Memory B cell (primary cell): Measurements from ENCODE around the gene RTP2.

ENCODE experiments used
- ATAC-seq: fragments of 150-1000 bp; cut with Tn5 transposase; 2 replicates; pipeline ENCODE4 v1.10.0; 2021; ENCODE audit warnings: low read depth, mild to moderate bottlenecking, moderate library complexity
- DNase-seq, 2 donors: peaks; one replicate each; pipeline ENCODE4 v3.0.0; 2022; ENCODE audit warnings: low spot score in 2 of 2
- H3K27ac Mint-ChIP-seq: one replicate; pipeline ENCODE4 v1.8.0; 2022; ENCODE audit warnings: mild to moderate bottlenecking, moderate library complexity, mixed read lengths
- H3K27me3 Mint-ChIP-seq: one replicate; pipeline ENCODE4 v1.8.0; 2022; ENCODE audit warnings: mixed read lengths
- H3K36me3 Mint-ChIP-seq: one replicate; pipeline ENCODE4 v1.8.0; 2022; ENCODE audit warnings: mild to moderate bottlenecking, mixed read lengths
- H3K4me1 Mint-ChIP-seq: one replicate; pipeline ENCODE4 v1.8.0; 2022; ENCODE audit warnings: mixed read lengths
- H3K4me3 Mint-ChIP-seq: one replicate; pipeline ENCODE4 v1.8.0; 2022; ENCODE audit warnings: mild to moderate bottlenecking, moderate library complexity, mixed read lengths
- H3K9me3 Mint-ChIP-seq: one replicate; pipeline ENCODE4 v1.8.0; 2022; ENCODE audit warnings: mixed read lengths

The RTP2 gene

DNA sequence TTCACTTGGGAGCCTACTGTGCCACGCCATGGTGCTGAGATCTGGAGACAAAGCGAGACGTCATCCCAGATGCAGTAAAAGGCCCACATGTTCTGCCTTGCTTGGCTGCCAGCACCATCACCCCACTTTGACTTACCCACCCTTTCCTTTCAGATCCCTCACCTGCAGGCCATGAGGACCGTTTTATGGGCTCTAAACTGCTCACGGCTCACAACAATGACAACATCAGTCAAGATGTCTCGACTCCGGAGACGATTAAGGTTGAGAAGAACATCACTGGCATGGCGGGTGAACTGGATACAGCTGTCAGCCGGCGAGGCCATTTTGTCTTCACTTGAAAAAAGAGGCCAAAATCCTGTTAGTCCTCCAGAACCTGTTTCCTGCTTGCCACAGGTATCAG lies 31.0 kb upstream of the RTP2 start:
- peaks cover 5% of the 10 kb centered on the region for H3K4me1 Mint-ChIP-seq
- peaks cover 24% of the 10 kb centered on the region for H3K36me3 Mint-ChIP-seq
- ATAC-seq, result no peak

DNA sequence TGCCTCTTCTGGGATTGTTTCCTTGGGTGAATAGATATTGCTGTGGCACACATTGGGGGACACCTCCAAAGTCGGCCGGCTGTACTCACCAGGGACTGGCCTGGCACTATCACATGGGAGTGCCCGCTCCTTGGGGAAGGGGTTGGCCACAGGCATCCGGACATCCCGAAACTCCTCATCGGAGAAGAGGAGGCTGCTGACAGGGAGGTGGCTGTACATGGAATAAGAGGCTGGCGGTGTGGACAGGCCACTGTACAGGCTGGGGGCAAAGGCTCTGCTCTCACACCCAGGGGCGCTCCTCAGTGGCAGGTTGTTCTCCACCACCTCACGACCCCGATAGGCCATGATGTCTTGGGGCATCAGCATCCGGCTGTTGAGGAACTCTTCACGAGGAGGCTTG lies 27.2 kb upstream of the RTP2 start:
- ATAC-seq, result no peak
- Mint-ChIP-seq H3K36me3 (peaks cover 43% of the 10 kb centered on the region), H3K4me3 (no peak overlapping the region), H3K4me1 (no peaks in the 10 kb centered on the region), H3K27me3 (no peaks in the 10 kb centered on the region), H3K27ac (no peak overlapping the region), H3K9me3 (no peaks in the 10 kb centered on the region)
- DNase-seq, result no peak

More for the DNA sequence above, 31.0 kb upstream of the RTP2 start:
- H3K27me3 Mint-ChIP-seq, result no peaks in the 10 kb centered on the region
- H3K4me3 Mint-ChIP-seq, result no peak overlapping the region
- no peaks in the 10 kb centered on the region for H3K9me3 Mint-ChIP-seq
- no peak for DNase-seq
- no peak overlapping the region for H3K27ac Mint-ChIP-seq

DNA sequence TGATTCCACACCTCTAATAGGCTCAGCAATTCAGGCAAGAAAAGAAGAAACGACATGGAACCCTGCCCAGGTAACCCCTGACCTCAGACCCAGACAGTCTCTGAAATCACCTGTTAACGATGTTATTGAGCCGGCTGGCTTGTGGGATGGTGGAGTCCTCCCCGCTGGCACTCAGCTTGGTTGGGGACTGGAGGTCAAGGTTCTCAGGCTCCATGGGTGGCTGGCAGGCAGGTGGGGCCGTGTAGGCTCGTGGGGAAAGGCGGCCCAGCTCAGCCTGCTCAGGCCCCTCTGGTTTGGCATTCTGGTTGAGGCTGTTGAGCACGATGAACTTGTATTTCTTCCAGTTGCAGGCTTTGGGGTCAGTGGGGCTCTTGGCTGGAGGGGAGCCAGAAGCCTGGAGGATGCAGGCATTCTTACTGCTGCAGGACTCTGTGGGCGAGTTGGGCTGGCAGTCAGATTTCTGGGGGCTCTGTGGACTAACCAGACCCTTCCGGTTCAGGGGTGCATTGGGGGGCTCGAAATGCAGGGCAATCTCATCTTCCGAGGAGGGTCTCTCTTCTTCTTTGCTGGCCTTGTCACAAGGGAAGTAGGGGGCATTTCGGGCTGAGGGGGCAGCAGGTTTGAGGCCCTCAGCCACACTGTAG lies 26.7 kb upstream of the RTP2 start:
- DNase-seq, result no peak
- H3K9me3 Mint-ChIP-seq, result no peaks in the 10 kb centered on the region
- no peak overlapping the region for H3K27ac Mint-ChIP-seq
- no peaks in the 10 kb centered on the region for H3K4me1 Mint-ChIP-seq
- no peaks in the 10 kb centered on the region for H3K27me3 Mint-ChIP-seq
- ATAC-seq, result no peak
- H3K4me3 Mint-ChIP-seq, result no peak overlapping the region
- H3K36me3 Mint-ChIP-seq, result peaks cover 46% of the 10 kb centered on the region

DNA sequence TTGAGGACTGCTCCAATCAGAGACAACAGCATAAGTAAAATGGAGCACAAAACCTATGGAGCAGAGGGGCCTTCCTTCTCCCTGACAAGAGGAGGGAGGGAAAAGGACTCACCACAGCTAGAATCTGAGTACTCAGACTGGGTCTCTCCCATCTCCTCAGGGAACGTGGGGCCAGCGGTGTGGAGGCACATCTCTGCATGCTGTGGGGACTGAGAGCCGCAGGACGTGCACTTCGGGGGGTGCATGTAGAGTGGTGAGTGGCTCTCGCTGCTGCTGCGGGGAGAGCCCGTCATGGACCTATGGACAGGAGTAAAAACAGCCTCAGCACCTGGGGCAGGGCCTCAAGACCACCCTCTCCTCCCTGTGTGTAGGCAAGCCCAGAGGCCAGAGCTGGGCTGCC lies 25.9 kb upstream of the RTP2 start:
- Mint-ChIP-seq H3K4me1 (no peaks in the 10 kb centered on the region), H3K4me3 (no peak overlapping the region), H3K9me3 (no peaks in the 10 kb centered on the region), H3K27ac (no peak overlapping the region), H3K27me3 (no peaks in the 10 kb centered on the region), H3K36me3 (peaks cover 46% of the 10 kb centered on the region)
- ATAC-seq, result no peak
- no peak for DNase-seq

DNA sequence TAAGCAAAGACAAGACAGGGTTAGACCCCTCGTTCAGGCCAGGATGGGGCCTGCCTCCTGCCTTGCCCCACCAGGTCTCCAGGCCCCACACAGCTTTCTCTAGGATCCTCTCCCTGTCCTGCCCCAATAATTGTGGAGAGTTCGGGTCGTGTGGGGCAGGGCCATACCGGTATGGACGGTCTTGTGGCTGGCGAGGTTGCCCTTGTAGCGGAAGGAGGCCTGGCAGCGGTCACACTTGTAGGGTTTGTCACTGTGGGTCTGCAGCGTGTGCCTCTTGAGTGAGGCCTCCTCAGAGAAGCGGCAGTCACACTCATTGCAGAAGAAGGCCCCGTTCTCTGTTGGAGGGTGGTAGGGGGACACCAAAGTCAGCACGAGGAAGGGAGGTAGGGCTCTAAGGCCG lies 24.2 kb upstream of the RTP2 start:
- no peak for ATAC-seq
- Mint-ChIP-seq H3K27ac (no peak overlapping the region), H3K9me3 (no peaks in the 10 kb centered on the region)

DNA sequence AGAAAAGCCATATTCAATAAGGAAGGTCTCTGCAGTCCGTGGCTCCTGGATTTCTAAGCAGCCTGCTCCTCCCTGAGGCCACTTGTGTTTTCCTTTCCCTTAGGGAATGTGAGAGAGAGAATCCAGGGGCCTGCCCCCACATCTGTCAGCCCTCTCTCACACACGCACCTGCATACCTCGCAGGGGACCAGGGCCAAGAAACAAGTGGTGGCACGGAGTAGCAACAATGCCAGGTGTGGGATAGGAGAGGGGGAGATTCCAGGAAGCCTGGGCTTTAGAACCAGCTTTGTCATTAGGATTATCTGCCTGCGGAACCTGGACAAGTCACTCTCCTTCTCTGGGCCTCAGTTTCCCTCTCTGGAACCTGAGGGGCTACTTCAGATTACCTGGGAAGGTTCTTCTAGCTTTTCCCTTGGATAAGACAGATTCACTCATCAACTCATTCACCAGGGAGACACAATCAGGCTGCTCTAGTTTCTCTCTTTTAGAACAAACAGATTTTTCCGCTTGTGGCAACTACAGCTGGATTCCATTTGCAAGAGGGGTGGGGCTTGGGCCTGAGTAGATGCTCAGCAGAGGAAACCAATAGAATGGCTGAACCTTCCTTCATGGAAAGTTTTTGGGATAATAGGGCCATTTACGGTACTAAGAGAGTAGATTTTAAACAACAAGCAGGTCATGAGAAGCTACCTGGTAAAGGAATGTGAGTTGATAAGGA lies 23.5 kb upstream of the RTP2 start:
- DNase-seq (no peak), ATAC-seq (no peak)
- H3K4me1 Mint-ChIP-seq, result no peaks in the 10 kb centered on the region
- no peaks in the 10 kb centered on the region for H3K27me3 Mint-ChIP-seq
- H3K9me3 Mint-ChIP-seq, result no peaks in the 10 kb centered on the region
- H3K27ac Mint-ChIP-seq, result no peak overlapping the region
- no peak overlapping the region for H3K4me3 Mint-ChIP-seq
- H3K36me3 Mint-ChIP-seq, result peaks cover 52% of the 10 kb centered on the region

More for the DNA sequence above, 24.2 kb upstream of the RTP2 start:
- no peaks in the 10 kb centered on the region for H3K4me1 Mint-ChIP-seq
- H3K36me3 Mint-ChIP-seq, result peaks cover 58% of the 10 kb centered on the region
- no peak for DNase-seq
- H3K4me3 Mint-ChIP-seq, result no peak overlapping the region
- no peaks in the 10 kb centered on the region for H3K27me3 Mint-ChIP-seq

DNA sequence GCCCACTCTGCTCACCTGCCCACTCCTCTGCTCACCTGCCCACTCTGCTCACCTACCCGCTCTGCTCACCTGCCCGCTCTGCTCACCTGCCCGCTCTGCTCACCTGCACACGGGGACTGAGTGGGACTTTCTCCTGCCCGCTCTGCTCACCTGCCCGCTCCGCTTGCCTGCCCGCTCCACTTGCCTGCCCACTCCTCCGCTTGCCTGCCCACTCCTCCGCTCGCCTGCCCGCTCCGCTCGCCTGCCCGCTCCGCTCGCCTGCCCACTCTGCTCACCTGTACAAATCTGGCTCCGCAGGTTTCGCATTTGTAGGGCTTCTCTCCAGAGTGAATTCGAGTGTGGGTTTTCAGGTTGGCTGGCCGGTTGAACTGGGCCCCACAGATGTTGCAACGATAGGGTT lies 22.9 kb upstream of the RTP2 start:
- DNase-seq (no peak), ATAC-seq (no peak)
- H3K9me3 Mint-ChIP-seq, result no peaks in the 10 kb centered on the region
- H3K27ac Mint-ChIP-seq, result no peak overlapping the region
- H3K36me3 Mint-ChIP-seq, result peaks cover 50% of the 10 kb centered on the region
- H3K27me3 Mint-ChIP-seq, result no peaks in the 10 kb centered on the region
- H3K4me1 Mint-ChIP-seq, result no peaks in the 10 kb centered on the region
- H3K4me3 Mint-ChIP-seq, result no peak overlapping the region

DNA sequence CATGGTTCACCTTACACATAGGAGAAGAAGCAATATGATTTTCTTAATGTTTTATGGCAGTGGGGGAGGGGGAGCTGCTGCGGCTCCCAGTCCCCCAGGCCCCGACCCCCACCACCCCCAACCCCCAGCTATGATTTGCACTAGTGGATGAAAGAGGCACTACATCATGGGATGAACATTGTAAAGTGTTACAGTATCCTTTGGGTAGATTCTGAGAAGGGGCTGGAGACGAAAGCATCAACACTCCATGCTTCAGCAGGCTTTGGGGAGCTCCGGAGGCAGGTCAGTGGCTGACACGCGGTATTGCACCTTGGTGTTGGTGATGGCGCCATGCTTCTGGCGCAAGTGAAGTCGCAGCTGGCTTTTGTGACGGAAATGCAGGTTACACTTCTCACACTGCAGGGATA lies 19.9 kb upstream of the RTP2 start:
- Mint-ChIP-seq H3K27ac (no peak overlapping the region), H3K36me3 (peaks cover 37% of the 10 kb centered on the region)
- ATAC-seq, result no peak

DNA sequence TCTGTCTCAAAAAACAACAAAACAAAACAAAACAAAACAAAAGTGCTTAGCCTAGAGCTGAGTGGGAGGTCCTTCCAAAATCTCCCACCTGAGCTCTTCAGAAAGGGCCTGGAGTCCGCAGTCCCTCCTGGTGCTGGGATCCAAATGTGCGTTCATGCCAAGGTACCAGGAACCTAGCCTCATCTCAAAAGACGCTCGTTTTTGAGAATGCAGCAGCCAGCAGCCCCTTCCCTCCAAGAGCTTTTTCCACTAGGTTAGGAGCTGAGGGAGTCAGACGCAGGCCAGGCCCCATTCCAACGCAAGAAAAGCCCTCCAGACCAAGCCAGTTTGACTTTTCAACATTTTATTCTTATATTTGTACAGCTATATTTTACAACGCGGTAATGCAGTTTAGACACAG lies 18.7 kb upstream of the RTP2 start:
- no peaks in the 10 kb centered on the region for H3K27me3 Mint-ChIP-seq
- DNase-seq (no peak), ATAC-seq (no peak)
- H3K4me3 Mint-ChIP-seq, result no peak overlapping the region
- H3K4me1 Mint-ChIP-seq, result no peaks in the 10 kb centered on the region
- H3K36me3 Mint-ChIP-seq, result peaks cover 30% of the 10 kb centered on the region
- no peaks in the 10 kb centered on the region for H3K9me3 Mint-ChIP-seq
- no peak overlapping the region for H3K27ac Mint-ChIP-seq

More for the DNA sequence above, 19.9 kb upstream of the RTP2 start:
- H3K4me3 Mint-ChIP-seq, result no peak overlapping the region
- no peaks in the 10 kb centered on the region for H3K9me3 Mint-ChIP-seq
- H3K27me3 Mint-ChIP-seq, result no peaks in the 10 kb centered on the region
- no peak for DNase-seq
- no peaks in the 10 kb centered on the region for H3K4me1 Mint-ChIP-seq

DNA sequence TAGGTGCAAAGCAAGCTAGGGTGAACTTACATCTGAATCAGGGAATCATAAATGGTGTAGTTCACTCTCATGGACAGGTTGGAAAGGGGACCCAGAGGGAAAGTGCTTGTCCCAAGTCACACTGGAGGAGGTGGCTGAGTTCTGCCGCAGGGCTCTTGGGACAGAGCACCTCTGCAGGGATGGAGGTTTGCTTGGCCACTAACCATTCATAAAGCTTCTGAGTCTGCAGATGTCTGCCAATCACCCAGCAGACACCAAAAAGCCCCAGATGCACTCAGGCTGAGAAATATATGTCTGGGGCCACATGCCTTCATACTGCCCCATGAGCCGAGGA lies 17.9 kb upstream of the RTP2 start:
- H3K4me3 Mint-ChIP-seq, result no peak overlapping the region
- H3K36me3 Mint-ChIP-seq, result peaks cover 25% of the 10 kb centered on the region
- H3K27ac Mint-ChIP-seq, result no peak overlapping the region
- H3K4me1 Mint-ChIP-seq, result no peaks in the 10 kb centered on the region
- DNase-seq (no peak), ATAC-seq (no peak)
- H3K9me3 Mint-ChIP-seq, result no peaks in the 10 kb centered on the region
- no peaks in the 10 kb centered on the region for H3K27me3 Mint-ChIP-seq

DNA sequence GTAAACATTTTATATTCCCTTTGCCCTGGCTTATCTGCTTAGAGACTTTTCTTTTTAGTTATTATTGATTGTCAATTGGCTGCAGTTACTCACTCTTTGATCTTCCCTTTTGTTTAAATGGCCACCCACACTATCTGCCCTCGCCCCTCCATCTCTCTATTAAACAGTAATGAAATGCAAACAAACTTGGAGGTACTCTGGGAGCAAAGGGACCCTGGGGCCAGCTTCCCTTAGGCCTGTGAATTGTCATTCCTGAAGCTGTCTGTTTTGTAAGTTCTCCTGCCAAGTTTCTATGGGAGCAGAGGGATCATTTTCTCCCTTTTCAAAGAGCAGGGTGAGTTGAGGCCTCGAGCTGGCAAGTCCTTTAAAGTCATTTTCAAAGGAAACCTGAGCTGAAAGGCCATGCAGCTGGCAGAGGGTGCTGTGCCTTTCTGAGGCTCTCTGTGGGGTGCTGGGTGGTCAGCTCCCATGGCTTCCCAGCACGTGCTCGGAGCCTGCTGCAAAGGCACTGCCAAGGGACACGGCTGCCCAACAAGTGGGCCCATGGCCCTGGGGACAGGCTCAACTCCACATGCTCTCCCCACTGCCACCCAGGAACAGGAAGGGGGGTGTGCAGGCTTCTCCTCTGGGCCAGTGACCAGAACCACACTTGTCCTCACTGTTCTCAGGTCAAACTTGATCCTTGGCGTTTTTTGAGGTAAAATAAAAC lies 17.4 kb upstream of the RTP2 start:
- ATAC-seq (no peak), DNase-seq (no peak)

DNA sequence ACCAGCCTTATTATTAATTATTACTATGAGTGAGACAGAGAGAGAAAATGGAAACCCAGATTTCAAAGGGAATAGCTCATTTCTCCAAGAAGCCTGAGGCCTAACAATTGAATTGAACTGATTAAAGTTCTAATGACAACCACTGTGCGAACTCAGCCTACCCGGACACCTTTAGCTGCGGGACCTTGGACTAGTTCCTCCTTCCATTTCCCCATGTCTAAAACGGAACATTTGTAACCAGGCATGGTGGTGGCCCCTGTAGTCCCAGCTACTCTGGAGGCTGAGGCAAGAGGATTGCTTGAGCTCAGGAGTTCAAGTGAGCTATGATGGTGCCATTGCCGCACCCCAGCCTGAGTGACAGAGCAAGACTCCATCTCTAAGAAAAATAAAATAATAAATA lies 16.4 kb upstream of the RTP2 start:
- ATAC-seq (no peak), DNase-seq (no peak)
- Mint-ChIP-seq H3K27me3 (no peaks in the 10 kb centered on the region), H3K4me1 (peaks cover 6% of the 10 kb centered on the region), H3K36me3 (peaks cover 15% of the 10 kb centered on the region), H3K4me3 (no peak overlapping the region), H3K9me3 (no peaks in the 10 kb centered on the region), H3K27ac (no peak overlapping the region)

More for the DNA sequence above, 17.4 kb upstream of the RTP2 start:
- H3K36me3 Mint-ChIP-seq, result peaks cover 21% of the 10 kb centered on the region
- H3K4me3 Mint-ChIP-seq, result no peak overlapping the region
- no peaks in the 10 kb centered on the region for H3K27me3 Mint-ChIP-seq
- no peaks in the 10 kb centered on the region for H3K9me3 Mint-ChIP-seq
- H3K27ac Mint-ChIP-seq, result no peak overlapping the region
- no peaks in the 10 kb centered on the region for H3K4me1 Mint-ChIP-seq

DNA sequence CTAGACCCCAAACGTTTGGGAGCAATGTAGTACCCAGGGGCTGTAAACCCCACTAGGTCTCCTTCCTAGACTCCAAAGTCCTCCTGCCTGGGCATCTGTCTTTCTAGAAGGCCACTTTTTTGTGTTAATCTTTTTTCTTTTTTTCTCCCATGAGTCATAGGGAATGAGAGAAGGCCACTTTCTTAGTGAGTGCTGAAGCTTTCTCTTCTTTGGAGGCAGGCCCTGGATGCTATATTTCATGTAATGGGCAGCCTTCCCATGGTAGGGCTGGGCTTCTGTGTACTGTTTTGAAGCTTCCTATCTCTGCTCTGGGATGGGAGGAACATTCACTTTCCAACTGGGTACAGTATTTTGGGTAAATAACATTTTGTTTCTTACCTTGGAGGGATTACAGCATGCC lies 15.2 kb upstream of the RTP2 start:
- DNase-seq (no peak), ATAC-seq (no peak)
- Mint-ChIP-seq H3K27ac (no peak overlapping the region), H3K36me3 (peaks cover 9% of the 10 kb centered on the region), H3K27me3 (no peaks in the 10 kb centered on the region), H3K4me1 (peaks cover 6% of the 10 kb centered on the region), H3K4me3 (no peak overlapping the region), H3K9me3 (no peaks in the 10 kb centered on the region)

DNA sequence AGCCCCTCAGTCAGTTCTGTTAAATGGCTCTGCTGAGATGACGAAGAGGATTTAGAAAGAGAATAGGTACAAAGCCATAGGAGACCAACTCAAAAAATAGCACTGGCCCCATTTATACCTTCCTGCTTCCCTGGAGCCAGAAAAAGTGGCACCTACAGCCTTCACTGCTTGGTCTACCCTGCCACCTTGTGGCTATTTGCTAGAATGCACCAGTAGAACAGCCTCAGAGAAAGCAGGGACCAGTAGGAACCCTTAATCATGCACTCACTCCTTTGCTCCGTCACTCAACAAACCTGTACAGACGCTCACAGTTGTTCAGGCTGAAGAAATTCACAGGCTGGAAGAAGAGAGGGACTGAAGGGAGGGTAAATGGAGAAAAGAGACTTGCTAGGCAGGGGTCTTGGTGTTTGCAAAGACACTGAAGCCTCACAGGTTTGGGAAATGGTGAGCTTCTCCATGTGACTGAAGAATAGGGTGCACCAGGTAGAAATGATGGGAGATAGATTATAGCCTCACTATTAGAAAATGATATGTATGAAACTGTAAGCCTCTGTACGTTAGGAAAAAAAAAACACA lies 12.1 kb upstream of the RTP2 start:
- no peaks in the 10 kb centered on the region for H3K27me3 Mint-ChIP-seq
- H3K4me1 Mint-ChIP-seq, result peaks cover 6% of the 10 kb centered on the region
- ATAC-seq (peak; percentile 85), DNase-seq (peak; percentile 66 to 70)
- no peak overlapping the region for H3K4me3 Mint-ChIP-seq
- no peak overlapping the region for H3K27ac Mint-ChIP-seq
- no peaks in the 10 kb centered on the region for H3K36me3 Mint-ChIP-seq
- H3K9me3 Mint-ChIP-seq, result no peaks in the 10 kb centered on the region
